IPS-18a (cell line): ENCODE results near the gene SYT1.
"Not testable (repeated sequence)": the region's sequence is repeated elsewhere in the genome, so short reads cannot be mapped to it uniquely, and the experiment has no call there.

Experiments
- H3K27ac ChIP-seq: one replicate; pipeline ENCODE4 v1.5.1; 2013; ENCODE audit warnings: low read length
- H3K27me3 ChIP-seq: one replicate; pipeline ENCODE4 v1.6.1; 2013; ENCODE audit warnings: mild to moderate bottlenecking, low read length; ENCODE audit not compliant: control insufficient read depth, insufficient read depth
- H3K36me3 ChIP-seq: one replicate; pipeline ENCODE4 v1.6.1; 2013; ENCODE audit warnings: low read depth, low read length; ENCODE audit not compliant: control insufficient read depth
- H3K4me1 ChIP-seq: one replicate; pipeline ENCODE4 v1.6.1; 2013; ENCODE audit warnings: low read depth, low read length; ENCODE audit not compliant: control insufficient read depth
- H3K4me3 ChIP-seq: one replicate; pipeline ENCODE4 v1.5.1; 2013; ENCODE audit warnings: low read length
- H3K9ac ChIP-seq: one replicate; pipeline ENCODE4 v1.6.1; 2013; ENCODE audit warnings: mild to moderate bottlenecking, low read length, moderate library complexity
- H3K9me3 ChIP-seq: one replicate; pipeline ENCODE4 v1.6.1; 2013; ENCODE audit warnings: low read depth, low read length; ENCODE audit not compliant: control insufficient read depth

SYT1 gene

GRCh38 chr12:79191391-79191790 is 326.8 kb downstream of the SYT1 start:
- H3K4me3 ChIP-seq, result no peak overlapping the region
- no peak overlapping the region for H3K9ac ChIP-seq
- no peak overlapping the region for H3K27ac ChIP-seq
- H3K9me3 ChIP-seq, result no peaks in the 10 kb centered on the region
- H3K4me1 ChIP-seq, result no peaks in the 10 kb centered on the region
- no peaks in the 10 kb centered on the region for H3K27me3 ChIP-seq
- H3K36me3 ChIP-seq, result no peaks in the 10 kb centered on the region

GRCh38 chr12:79194595-79194994 is 330.0 kb downstream of the SYT1 start:
- Histone ChIP-seq H3K27me3 (no peaks in the 10 kb centered on the region), H3K27ac (no peak overlapping the region), H3K4me3 (no peak overlapping the region), H3K36me3 (no peaks in the 10 kb centered on the region), H3K9me3 (no peaks in the 10 kb centered on the region), H3K4me1 (no peaks in the 10 kb centered on the region), H3K9ac (no peak overlapping the region)

GRCh38 chr12:79199166-79199565 is 334.6 kb downstream of the SYT1 start:
- Histone ChIP-seq H3K27me3 (no peaks in the 10 kb centered on the region), H3K27ac (no peak overlapping the region), H3K36me3 (no peaks in the 10 kb centered on the region), H3K4me1 (no peaks in the 10 kb centered on the region), H3K4me3 (no peak overlapping the region), H3K9ac (no peak overlapping the region), H3K9me3 (no peaks in the 10 kb centered on the region)

GRCh38 chr12:79200176-79200575 is 335.6 kb downstream of the SYT1 start:
- Histone ChIP-seq H3K4me1 (no peaks in the 10 kb centered on the region), H3K4me3 (no peak overlapping the region), H3K36me3 (no peaks in the 10 kb centered on the region), H3K27ac (no peak overlapping the region), H3K9me3 (no peaks in the 10 kb centered on the region), H3K27me3 (no peaks in the 10 kb centered on the region), H3K9ac (no peak overlapping the region)

GRCh38 chr12:79203058-79203647 is 338.6 kb downstream of the SYT1 start:
- Histone ChIP-seq H3K27ac (no peak overlapping the region), H3K9me3 (no peaks in the 10 kb centered on the region), H3K9ac (no peak overlapping the region), H3K27me3 (no peaks in the 10 kb centered on the region), H3K4me1 (no peaks in the 10 kb centered on the region), H3K4me3 (no peak overlapping the region), H3K36me3 (no peaks in the 10 kb centered on the region)

GRCh38 chr12:79206871-79207270 is 342.3 kb downstream of the SYT1 start:
- Histone ChIP-seq H3K9ac (no peak overlapping the region), H3K4me1 (no peaks in the 10 kb centered on the region), H3K36me3 (no peaks in the 10 kb centered on the region), H3K27ac (no peak overlapping the region), H3K9me3 (no peaks in the 10 kb centered on the region), H3K4me3 (no peak overlapping the region), H3K27me3 (no peaks in the 10 kb centered on the region)

GRCh38 chr12:79210403-79210802 is 345.8 kb downstream of the SYT1 start:
- H3K4me3 ChIP-seq, H3K27ac ChIP-seq, H3K9ac ChIP-seq: not testable (repeated sequence)

GRCh38 chr12:79217306-79217705 is 352.7 kb downstream of the SYT1 start:
- Histone ChIP-seq H3K27ac (no peak overlapping the region), H3K4me1 (no peaks in the 10 kb centered on the region), H3K9me3 (peaks cover 11% of the 10 kb centered on the region), H3K9ac (no peak overlapping the region), H3K27me3 (no peaks in the 10 kb centered on the region), H3K4me3 (no peak overlapping the region), H3K36me3 (no peaks in the 10 kb centered on the region)

More at GRCh38 chr12:79210403-79210802, 345.8 kb downstream of the SYT1 start:
- not testable (repeated sequence) for H3K9me3 ChIP-seq, H3K4me1 ChIP-seq, H3K27me3 ChIP-seq, H3K36me3 ChIP-seq

GRCh38 chr12:79223210-79223609 is 358.6 kb downstream of the SYT1 start:
- Histone ChIP-seq H3K4me1 (peaks cover 11% of the 10 kb centered on the region), H3K36me3 (no peaks in the 10 kb centered on the region), H3K27me3 (no peaks in the 10 kb centered on the region), H3K27ac (no peak overlapping the region), H3K4me3 (no peak overlapping the region), H3K9me3 (peaks cover 11% of the 10 kb centered on the region), H3K9ac (no peak overlapping the region)

- Histone ChIP-seq H3K9ac (no peak overlapping the region), H3K4me3 (no peak overlapping the region), H3K9me3 (peaks cover 11% of the 10 kb centered on the region), H3K27me3 (no peaks in the 10 kb centered on the region), H3K36me3 (no peaks in the 10 kb centered on the region), H3K27ac (no peak overlapping the region), H3K4me1 (peaks cover 16% of the 10 kb centered on the region)
Measured at GRCh38 chr12:79223761-79224160, 359.2 kb downstream of the SYT1 start.

GRCh38 chr12:79227091-79227490 is 362.5 kb downstream of the SYT1 start:
- Histone ChIP-seq H3K36me3 (no peaks in the 10 kb centered on the region), H3K27ac (no peak overlapping the region), H3K27me3 (no peaks in the 10 kb centered on the region), H3K4me3 (no peak overlapping the region), H3K9me3 (peaks cover under 1% of the 10 kb centered on the region), H3K9ac (no peak overlapping the region), H3K4me1 (peaks cover 19% of the 10 kb centered on the region)

- H3K36me3 ChIP-seq, result no peaks in the 10 kb centered on the region
- no peak overlapping the region for H3K9ac ChIP-seq
- no peak overlapping the region for H3K4me3 ChIP-seq
- H3K9me3 ChIP-seq, result no peaks in the 10 kb centered on the region
- no peak overlapping the region for H3K27ac ChIP-seq
- peaks cover 19% of the 10 kb centered on the region for H3K4me1 ChIP-seq
- H3K27me3 ChIP-seq, result no peaks in the 10 kb centered on the region
Measured at GRCh38 chr12:79227646-79228045, 363.1 kb downstream of the SYT1 start.
